ENCODE measurements around the gene NOG.

Gene NOG

GRCh38 chr17:56636265-56636664, 42.8 kb downstream of the NOG start:
- no peaks in the 10 kb centered on the region for H3K79me2 ChIP-seq (ENCODE audit: insufficient read depth, low read length)
- no peaks in the 10 kb centered on the region for H3K4me1 ChIP-seq (ENCODE audit: insufficient read depth, low read length, poor library complexity, severe bottlenecking)
- no peaks in the 10 kb centered on the region for H3K9me2 ChIP-seq (replicated peaks; ENCODE audit: low read depth, low read length)
- TF ChIP-seq CTCF (conservative IDR thresholded peaks at IDR 0.05; ENCODE audit: low read length) (no peak), EZH2phosphoT487 (IDR thresholded peaks at IDR 0.05; ENCODE audit: borderline replicate concordance) (no peak)
- H2AFZ ChIP-seq (ENCODE audit: low read length): no peak overlapping the region
- H3K9me3 ChIP-seq (ENCODE audit: insufficient read depth, low read depth, low read length): no peaks in the 10 kb centered on the region
- no peaks in the 10 kb centered on the region for H4K20me1 ChIP-seq (ENCODE audit: insufficient read depth, low read length, poor library complexity, severe bottlenecking)
- H3K36me3 ChIP-seq (ENCODE audit: insufficient read depth, low read length): no peaks in the 10 kb centered on the region
- no peak overlapping the region for H3K4me2 ChIP-seq (ENCODE audit: low read depth, low read length, poor library complexity, severe bottlenecking)
- no peaks in the 10 kb centered on the region for H3K27me3 ChIP-seq (ENCODE audit: insufficient read depth, low read length, poor library complexity, severe bottlenecking)
- H3F3A ChIP-seq (ENCODE audit: low read depth): no peaks in the 10 kb centered on the region
- H3K9ac ChIP-seq (ENCODE audit: low read depth, low read length, poor library complexity, severe bottlenecking): no peak overlapping the region
- no peak overlapping the region for H3K4me3 ChIP-seq (ENCODE audit: low read length, poor library complexity, severe bottlenecking)

GRCh38 chr17:56637254-56637653, 43.8 kb downstream of the NOG start:
- no peak overlapping the region for H3K4me3 ChIP-seq (ENCODE audit: low read length, poor library complexity, severe bottlenecking)
- no peak overlapping the region for H2AFZ ChIP-seq (ENCODE audit: low read length)
- H3K4me2 ChIP-seq (ENCODE audit: low read depth, low read length, poor library complexity, severe bottlenecking): no peak overlapping the region
- no peaks in the 10 kb centered on the region for H3K36me3 ChIP-seq (ENCODE audit: insufficient read depth, low read length)
- no peaks in the 10 kb centered on the region for H3F3A ChIP-seq (ENCODE audit: low read depth)
- H4K20me1 ChIP-seq (ENCODE audit: insufficient read depth, low read length, poor library complexity, severe bottlenecking): no peaks in the 10 kb centered on the region
- H3K27me3 ChIP-seq (ENCODE audit: insufficient read depth, low read length, poor library complexity, severe bottlenecking): no peaks in the 10 kb centered on the region
- no peaks in the 10 kb centered on the region for H3K4me1 ChIP-seq (ENCODE audit: insufficient read depth, low read length, poor library complexity, severe bottlenecking)
- H3K9me2 ChIP-seq (replicated peaks; ENCODE audit: low read depth, low read length): no peaks in the 10 kb centered on the region
- H3K79me2 ChIP-seq (ENCODE audit: insufficient read depth, low read length): no peaks in the 10 kb centered on the region
- H3K9me3 ChIP-seq (ENCODE audit: insufficient read depth, low read depth, low read length): no peaks in the 10 kb centered on the region
- TF ChIP-seq EZH2phosphoT487 (IDR thresholded peaks at IDR 0.05; ENCODE audit: borderline replicate concordance) (no peak), CTCF (conservative IDR thresholded peaks at IDR 0.05; ENCODE audit: low read length) (no peak)
- no peak overlapping the region for H3K9ac ChIP-seq (ENCODE audit: low read depth, low read length, poor library complexity, severe bottlenecking)

GRCh38 chr17:56638591-56639051, 45.1 kb downstream of the NOG start:
- H3F3A ChIP-seq (ENCODE audit: low read depth): no peaks in the 10 kb centered on the region
- no peaks in the 10 kb centered on the region for H3K79me2 ChIP-seq (ENCODE audit: insufficient read depth, low read length)
- no peaks in the 10 kb centered on the region for H4K20me1 ChIP-seq (ENCODE audit: insufficient read depth, low read length, poor library complexity, severe bottlenecking)
- TF ChIP-seq CTCF (conservative IDR thresholded peaks at IDR 0.05; ENCODE audit: low read length) (no peak), EZH2phosphoT487 (IDR thresholded peaks at IDR 0.05; ENCODE audit: borderline replicate concordance) (no peak)
- no peak overlapping the region for H3K4me3 ChIP-seq (ENCODE audit: low read length, poor library complexity, severe bottlenecking)
- no peaks in the 10 kb centered on the region for H3K36me3 ChIP-seq (ENCODE audit: insufficient read depth, low read length)
- no peak overlapping the region for H2AFZ ChIP-seq (ENCODE audit: low read length)
- H3K4me1 ChIP-seq (ENCODE audit: insufficient read depth, low read length, poor library complexity, severe bottlenecking): no peaks in the 10 kb centered on the region
- H3K4me2 ChIP-seq (ENCODE audit: low read depth, low read length, poor library complexity, severe bottlenecking): no peak overlapping the region
- no peaks in the 10 kb centered on the region for H3K9me2 ChIP-seq (replicated peaks; ENCODE audit: low read depth, low read length)
- no peak overlapping the region for H3K9ac ChIP-seq (ENCODE audit: low read depth, low read length, poor library complexity, severe bottlenecking)
- H3K27me3 ChIP-seq (ENCODE audit: insufficient read depth, low read length, poor library complexity, severe bottlenecking): no peaks in the 10 kb centered on the region
- no peaks in the 10 kb centered on the region for H3K9me3 ChIP-seq (ENCODE audit: insufficient read depth, low read depth, low read length)

All from Loucy (cell line).